HCT116 (cell line): ENCODE measurements around the gene OPCML. TPM values are rescaled to one million over a fixed set of nuclear protein-coding genes. Genes with fewer than 3 reads are reported as not detected.

Experiments
- ATAC-seq: fragments of 200-7000 bp; cut with Tn5 transposase; 2 replicates; pipeline ENCODE4 v1.9.1; 2020; ENCODE audit warnings: mild to moderate bottlenecking, moderate library complexity
- BruUV-seq: library from RNA; stranded (reverse); fragments of 400-500 nt; replicated peaks from 2 replicates; lab custom pipeline; 2021; lab: Mats Ljungman, UMichigan
- CTCF ChIA-PET: fragments of 300-600 bp; sonication (Branson Sonifier 250); formaldehyde crosslinking; loops from one replicate; lab custom pipeline; 2021; ENCODE audit warnings: antibody characterized with exemption; lab: Charles Lee
- POLR2A ChIA-PET: fragments of 300-600, 350-600 bp; sonication (Branson Sonifier 250); formaldehyde crosslinking; loops from one replicate; lab custom pipeline; 2021; ENCODE audit warnings: antibody characterized with exemption; lab: Charles Lee
- RAD21 ChIA-PET, 2 experiments: fragments of 300-600 bp; sonication (Branson Sonifier 250); formaldehyde crosslinking; loops; one replicate each; lab custom pipeline; 2023; ENCODE audit warnings: low total read pairs in 2 of 2; ENCODE audit not compliant: uncharacterized antibody in 2 of 2, unreplicated experiment in 2 of 2, low non-redundant PET in 1 of 2; lab: Charles Lee
- DNase-seq: peaks from one replicate; pipeline ENCODE4 v3.0.0-alpha.2; 2010; ENCODE audit warnings: low read depth, low spot score
- H2AFZ ChIP-seq: fragments of 200-600 bp; shearing (Covaris generic), sonication (generic); 2 replicates; pipeline ENCODE4 v1.6.1; 2017; ENCODE audit warnings: low read depth, mixed run types, mixed read lengths, antibody characterized with exemption, low read length; ENCODE audit not compliant: poor library complexity, severe bottlenecking
- H3K27ac ChIP-seq: 2 replicates; pipeline ENCODE4 v1.5.1; 2012; ENCODE audit warnings: low read depth, low read length
- H3K27me3 ChIP-seq: fragments of 200-600 bp; sonication (generic); 2 replicates; pipeline ENCODE4 v1.6.1; 2016; ENCODE audit warnings: mixed run types, low read length, mixed read lengths; ENCODE audit not compliant: insufficient read depth
- H3K36me3 ChIP-seq, 2 experiments: fragments of 200-500 bp in 1 of 2; fragments of 200-600 bp in 1 of 2; sonication (Bioruptor generic) in 1 of 2; sonication (generic) in 1 of 2; 2 replicates each; pipeline versions ENCODE4 v1.5.1 to v1.6.1; 2014 to 2016; ENCODE audit warnings: low read length in 2 of 2, inconsistent platforms in 1 of 2, mixed read lengths in 1 of 2, mixed run types in 1 of 2; ENCODE audit not compliant: insufficient read depth in 2 of 2, control insufficient read depth in 1 of 2
- H3K4me1 ChIP-seq, 2 experiments: fragments of 200-600 bp in 1 of 2; sonication (generic) in 1 of 2; 2 replicates each; pipeline versions ENCODE4 v1.5.1 to v1.6.1; 2012 to 2017; ENCODE audit warnings: low read length in 2 of 2, inconsistent platforms in 1 of 2, mild to moderate bottlenecking in 1 of 2, mixed read lengths in 1 of 2, mixed run types in 1 of 2, moderate library complexity in 1 of 2; ENCODE audit not compliant: insufficient read depth in 2 of 2, control insufficient read depth in 1 of 2
- H3K4me2 ChIP-seq: fragments of 200-600 bp; sonication (generic); 2 replicates; pipeline ENCODE4 v1.6.1; 2017; ENCODE audit warnings: mixed run types, low read length, mixed read lengths
- H3K4me3 ChIP-seq, 2 experiments: fragments of 200-600 bp in 1 of 2; sonication (generic) in 1 of 2; replicated peaks in 1 of 2; 2 replicates each; pipeline ENCODE4 v1.5.1; 2011 to 2016; ENCODE audit warnings: low read length in 2 of 2, control low read depth in 1 of 2, low read depth in 1 of 2, mild to moderate bottlenecking in 1 of 2, mixed read lengths in 1 of 2, mixed run types in 1 of 2
- H3K79me2 ChIP-seq: fragments of 200-600 bp; sonication (generic); 2 replicates; pipeline ENCODE4 v1.6.1; 2017; ENCODE audit warnings: mild to moderate bottlenecking, mixed run types, low read length, moderate library complexity, mixed read lengths; ENCODE audit not compliant: insufficient read depth
- H3K9ac ChIP-seq: fragments of 200-600 bp; sonication (generic); 2 replicates; pipeline ENCODE4 v1.6.1; 2016; ENCODE audit warnings: low read length, mixed read lengths
- H3K9me2 ChIP-seq: fragments of 200-600 bp; sonication (generic), shearing (Covaris generic); 2 replicates; pipeline ENCODE4 v1.6.1; 2017; ENCODE audit warnings: mixed run types, mild to moderate bottlenecking, moderate library complexity; ENCODE audit not compliant: insufficient read depth
- H3K9me3 ChIP-seq, 2 experiments: fragments of 200-500 bp in 1 of 2; fragments of 200-600 bp in 1 of 2; sonication (Bioruptor generic) in 1 of 2; sonication (generic) in 1 of 2; 2 replicates each; pipeline ENCODE4 v1.6.1; 2014 to 2017; ENCODE audit warnings: low read length in 2 of 2, mixed read lengths in 2 of 2, inconsistent platforms in 1 of 2, low read depth in 1 of 2, mild to moderate bottlenecking in 1 of 2, mixed run types in 1 of 2, moderate library complexity in 1 of 2; ENCODE audit not compliant: control insufficient read depth in 1 of 2, insufficient read depth in 1 of 2
- H4K20me1 ChIP-seq: fragments of 200-600 bp; sonication (generic), shearing (Covaris generic); 2 replicates; pipeline ENCODE4 v1.6.1; 2017; ENCODE audit warnings: mixed run types, mild to moderate bottlenecking, moderate library complexity; ENCODE audit not compliant: insufficient read depth
- CEBPB ChIP-seq: IDR thresholded peaks from 2 replicates; pipeline ENCODE4 v1.6.1; 2012; ENCODE audit warnings: low read depth
- EGR1 ChIP-seq: IDR thresholded peaks from 2 replicates; pipeline ENCODE4 v1.6.1; 2012; ENCODE audit warnings: low read depth
- RAD21 ChIP-seq: IDR thresholded peaks from 2 replicates; pipeline ENCODE4 v1.6.1; 2012; ENCODE audit warnings: low read depth, mild to moderate bottlenecking
- ZFX ChIP-seq: fragments of 450-650 bp; IDR thresholded peaks from 2 replicates; pipeline ENCODE4 v1.6.1; 2017
- intact Hi-C: fragments of 100-400 bp; cut with micrococcal nuclease; formaldehyde crosslinking; loops from 2 replicates; pipeline ENCODE4 v1.10.0; 2022
- total RNA-seq: library from RNA; stranded (reverse); gene quantifications from one replicate; pipeline ENCODE4 v1.2.1, GENCODE V29; 2021; ENCODE audit not compliant: unreplicated experiment
- TF ChIP-seq, protein P1 (sequence below): IDR thresholded peaks from 2 replicates; pipeline ENCODE4 v1.6.1; 2012; ENCODE audit warnings: low read depth
- TF ChIP-seq, protein P2 (sequence below), 3 experiments: fragments of 200-600 bp in 1 of 3; sonication (generic) in 1 of 3; IDR thresholded peaks in 2 of 3; conservative IDR thresholded peaks in 1 of 3; 2 replicates each; pipeline ENCODE4 v1.5.1; 2012 to 2017; ENCODE audit warnings: low read depth in 2 of 3, low read length in 2 of 3, antibody characterized with exemption in 1 of 3, borderline replicate concordance in 1 of 3, control low read depth in 1 of 3, mild to moderate bottlenecking in 1 of 3, mixed read lengths in 1 of 3, mixed run types in 1 of 3, moderate library complexity in 1 of 3; ENCODE audit not compliant: insufficient read depth in 1 of 3

Gene OPCML
- total RNA-seq, 1 experiment from 2014 or later: not detected

DNA sequence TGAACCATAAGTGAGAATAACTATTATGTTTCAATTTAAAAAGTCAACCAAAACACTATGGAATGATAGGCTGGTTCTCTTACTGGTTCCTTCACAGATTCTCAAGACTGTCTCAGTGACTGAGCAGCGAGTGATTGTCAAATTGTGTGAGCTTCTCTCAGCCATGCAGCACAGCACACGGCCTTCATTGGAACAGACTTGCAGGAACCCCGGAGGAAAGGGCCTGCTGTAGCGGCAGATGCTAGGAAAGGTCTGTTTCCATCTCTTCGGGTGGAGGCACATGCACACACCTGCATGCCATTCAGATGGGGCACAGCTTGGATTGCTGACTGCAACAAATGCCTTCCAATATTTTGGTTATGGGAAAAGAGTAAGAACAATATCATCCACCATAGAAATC, 741.8 kb downstream of the OPCML start:
- no peak overlapping the region for H3K27ac ChIP-seq
- DNase-seq (no peak), ATAC-seq (no peak)
- H2AFZ ChIP-seq: no peak overlapping the region
- H3K36me3 ChIP-seq: no peaks in the 10 kb centered on the region
- ChIA-PET POLR2A (no interaction called here), RAD21 (no interaction called here), CTCF (no interaction called here)
- intact Hi-C loops: no loop called here
- H3K4me3 ChIP-seq: no peak overlapping the region
- H3K9me3 ChIP-seq: peaks cover 9 to 23% of the 10 kb centered on the region in 2 experiments; a peak in 3 of 4 replicates
- no TSS peak for BruUV-seq
- no peak overlapping the region for H3K9ac ChIP-seq
- TF ChIP-seq EGR1 (no peak), RAD21 (no peak), ZFX (no peak), CEBPB (no peak)
- TF ChIP-seq, protein P1, sequence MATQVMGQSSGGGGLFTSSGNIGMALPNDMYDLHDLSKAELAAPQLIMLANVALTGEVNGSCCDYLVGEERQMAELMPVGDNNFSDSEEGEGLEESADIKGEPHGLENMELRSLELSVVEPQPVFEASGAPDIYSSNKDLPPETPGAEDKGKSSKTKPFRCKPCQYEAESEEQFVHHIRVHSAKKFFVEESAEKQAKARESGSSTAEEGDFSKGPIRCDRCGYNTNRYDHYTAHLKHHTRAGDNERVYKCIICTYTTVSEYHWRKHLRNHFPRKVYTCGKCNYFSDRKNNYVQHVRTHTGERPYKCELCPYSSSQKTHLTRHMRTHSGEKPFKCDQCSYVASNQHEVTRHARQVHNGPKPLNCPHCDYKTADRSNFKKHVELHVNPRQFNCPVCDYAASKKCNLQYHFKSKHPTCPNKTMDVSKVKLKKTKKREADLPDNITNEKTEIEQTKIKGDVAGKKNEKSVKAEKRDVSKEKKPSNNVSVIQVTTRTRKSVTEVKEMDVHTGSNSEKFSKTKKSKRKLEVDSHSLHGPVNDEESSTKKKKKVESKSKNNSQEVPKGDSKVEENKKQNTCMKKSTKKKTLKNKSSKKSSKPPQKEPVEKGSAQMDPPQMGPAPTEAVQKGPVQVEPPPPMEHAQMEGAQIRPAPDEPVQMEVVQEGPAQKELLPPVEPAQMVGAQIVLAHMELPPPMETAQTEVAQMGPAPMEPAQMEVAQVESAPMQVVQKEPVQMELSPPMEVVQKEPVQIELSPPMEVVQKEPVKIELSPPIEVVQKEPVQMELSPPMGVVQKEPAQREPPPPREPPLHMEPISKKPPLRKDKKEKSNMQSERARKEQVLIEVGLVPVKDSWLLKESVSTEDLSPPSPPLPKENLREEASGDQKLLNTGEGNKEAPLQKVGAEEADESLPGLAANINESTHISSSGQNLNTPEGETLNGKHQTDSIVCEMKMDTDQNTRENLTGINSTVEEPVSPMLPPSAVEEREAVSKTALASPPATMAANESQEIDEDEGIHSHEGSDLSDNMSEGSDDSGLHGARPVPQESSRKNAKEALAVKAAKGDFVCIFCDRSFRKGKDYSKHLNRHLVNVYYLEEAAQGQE: no peak
- TF ChIP-seq, protein P2, sequence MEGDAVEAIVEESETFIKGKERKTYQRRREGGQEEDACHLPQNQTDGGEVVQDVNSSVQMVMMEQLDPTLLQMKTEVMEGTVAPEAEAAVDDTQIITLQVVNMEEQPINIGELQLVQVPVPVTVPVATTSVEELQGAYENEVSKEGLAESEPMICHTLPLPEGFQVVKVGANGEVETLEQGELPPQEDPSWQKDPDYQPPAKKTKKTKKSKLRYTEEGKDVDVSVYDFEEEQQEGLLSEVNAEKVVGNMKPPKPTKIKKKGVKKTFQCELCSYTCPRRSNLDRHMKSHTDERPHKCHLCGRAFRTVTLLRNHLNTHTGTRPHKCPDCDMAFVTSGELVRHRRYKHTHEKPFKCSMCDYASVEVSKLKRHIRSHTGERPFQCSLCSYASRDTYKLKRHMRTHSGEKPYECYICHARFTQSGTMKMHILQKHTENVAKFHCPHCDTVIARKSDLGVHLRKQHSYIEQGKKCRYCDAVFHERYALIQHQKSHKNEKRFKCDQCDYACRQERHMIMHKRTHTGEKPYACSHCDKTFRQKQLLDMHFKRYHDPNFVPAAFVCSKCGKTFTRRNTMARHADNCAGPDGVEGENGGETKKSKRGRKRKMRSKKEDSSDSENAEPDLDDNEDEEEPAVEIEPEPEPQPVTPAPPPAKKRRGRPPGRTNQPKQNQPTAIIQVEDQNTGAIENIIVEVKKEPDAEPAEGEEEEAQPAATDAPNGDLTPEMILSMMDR (IDR thresholded peaks at IDR 0.05 in 2 of 3, conservative IDR thresholded peaks at IDR 0.05 in 1 of 3; ENCODE audit: borderline replicate concordance in 1 of 3, insufficient read depth in 1 of 3, low read depth in 2 of 3, low read length in 2 of 3): no peak
- no peaks in the 10 kb centered on the region for H3K4me1 ChIP-seq
- H3K79me2 ChIP-seq: no peaks in the 10 kb centered on the region
- no peak overlapping the region for H3K4me2 ChIP-seq
- H3K27me3 ChIP-seq: no peaks in the 10 kb centered on the region
- H3K9me2 ChIP-seq: no peaks in the 10 kb centered on the region
- no peaks in the 10 kb centered on the region for H4K20me1 ChIP-seq
